Choroid plexus epithelial cell (primary cell): ENCODE data around the gene AGPAT3.

Experiments used
- DNase-seq: peaks from one replicate; pipeline ENCODE4 v3.0.0-alpha.2; 2010; ENCODE audit warnings: low read depth
- H3K4me3 ChIP-seq: 2 replicates; pipeline ENCODE4 v1.5.1; 2011; ENCODE audit warnings: low read depth, mild to moderate bottlenecking, control low read depth, low read length, moderate library complexity
- TF ChIP-seq, protein P1 (sequence below): conservative IDR thresholded peaks from 2 replicates; pipeline ENCODE4 v1.5.1; 2011; ENCODE audit warnings: low read depth, mild to moderate bottlenecking, control low read depth, inconsistent platforms, low read length, moderate library complexity

The AGPAT3 gene

DNA sequence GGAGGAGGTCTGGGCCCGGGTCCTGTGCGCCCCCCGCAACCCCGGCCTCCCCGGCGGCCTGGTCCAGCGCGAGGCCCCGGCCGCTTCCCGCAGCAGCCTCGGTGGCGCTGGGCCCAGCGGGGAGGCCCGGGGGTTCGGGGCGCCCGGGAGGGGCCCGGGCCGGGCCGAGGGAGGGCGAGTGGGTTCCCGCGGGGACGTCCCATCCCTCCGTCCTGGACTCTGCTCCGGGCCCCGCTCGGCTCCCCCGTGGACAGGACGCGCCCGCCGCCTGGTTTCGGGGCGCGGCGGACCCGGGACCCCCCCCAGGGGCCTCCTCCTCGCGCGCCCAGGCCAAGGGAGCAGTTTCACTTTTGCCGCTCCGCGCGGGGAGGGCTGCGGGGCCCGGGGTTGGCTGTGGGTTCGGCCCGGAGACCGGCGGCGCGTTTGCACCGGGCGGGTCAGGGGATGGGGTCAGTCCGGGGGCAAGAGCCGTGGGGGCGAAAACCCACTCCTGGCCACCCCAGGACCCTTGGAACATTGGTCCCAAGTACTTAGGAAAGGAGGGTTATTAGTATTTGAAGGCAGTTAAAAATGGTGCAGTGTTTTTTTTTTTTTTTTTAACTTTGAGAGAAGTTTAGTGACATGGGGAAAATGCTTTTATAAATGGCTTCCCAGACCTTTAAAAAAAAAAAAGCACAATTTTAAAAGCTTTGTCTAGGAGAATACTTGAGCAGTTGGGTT, 677 bp downstream of the AGPAT3 start:
- TF ChIP-seq, protein P1, sequence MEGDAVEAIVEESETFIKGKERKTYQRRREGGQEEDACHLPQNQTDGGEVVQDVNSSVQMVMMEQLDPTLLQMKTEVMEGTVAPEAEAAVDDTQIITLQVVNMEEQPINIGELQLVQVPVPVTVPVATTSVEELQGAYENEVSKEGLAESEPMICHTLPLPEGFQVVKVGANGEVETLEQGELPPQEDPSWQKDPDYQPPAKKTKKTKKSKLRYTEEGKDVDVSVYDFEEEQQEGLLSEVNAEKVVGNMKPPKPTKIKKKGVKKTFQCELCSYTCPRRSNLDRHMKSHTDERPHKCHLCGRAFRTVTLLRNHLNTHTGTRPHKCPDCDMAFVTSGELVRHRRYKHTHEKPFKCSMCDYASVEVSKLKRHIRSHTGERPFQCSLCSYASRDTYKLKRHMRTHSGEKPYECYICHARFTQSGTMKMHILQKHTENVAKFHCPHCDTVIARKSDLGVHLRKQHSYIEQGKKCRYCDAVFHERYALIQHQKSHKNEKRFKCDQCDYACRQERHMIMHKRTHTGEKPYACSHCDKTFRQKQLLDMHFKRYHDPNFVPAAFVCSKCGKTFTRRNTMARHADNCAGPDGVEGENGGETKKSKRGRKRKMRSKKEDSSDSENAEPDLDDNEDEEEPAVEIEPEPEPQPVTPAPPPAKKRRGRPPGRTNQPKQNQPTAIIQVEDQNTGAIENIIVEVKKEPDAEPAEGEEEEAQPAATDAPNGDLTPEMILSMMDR = no peak
- peak; percentile 28 for DNase-seq
- peak overlapping the region; percentile 69 for H3K4me3 ChIP-seq

DNA sequence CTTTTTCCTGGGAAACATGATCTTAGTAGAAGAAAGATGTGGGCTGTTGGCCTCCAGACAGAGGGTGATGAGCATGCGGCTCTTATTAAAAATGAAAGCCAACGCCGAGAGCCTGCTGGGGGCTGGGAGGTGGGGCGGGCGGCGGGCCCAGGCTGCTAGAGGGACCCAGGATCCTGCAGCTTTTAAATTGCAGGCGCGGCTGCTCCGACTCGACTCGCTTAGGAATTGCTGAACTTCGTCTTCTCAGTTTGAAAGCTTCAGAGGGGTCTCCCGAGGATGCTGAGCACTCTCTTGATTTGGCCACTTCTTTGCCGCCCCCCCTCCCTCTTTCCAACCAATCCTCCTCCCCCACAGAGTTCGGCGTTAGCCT, 1.2 kb downstream of the AGPAT3 start:
- TF ChIP-seq, protein P1 = no peak
- DNase-seq = peak; percentile 67
- peak overlapping the region; percentile 69 for H3K4me3 ChIP-seq

DNA sequence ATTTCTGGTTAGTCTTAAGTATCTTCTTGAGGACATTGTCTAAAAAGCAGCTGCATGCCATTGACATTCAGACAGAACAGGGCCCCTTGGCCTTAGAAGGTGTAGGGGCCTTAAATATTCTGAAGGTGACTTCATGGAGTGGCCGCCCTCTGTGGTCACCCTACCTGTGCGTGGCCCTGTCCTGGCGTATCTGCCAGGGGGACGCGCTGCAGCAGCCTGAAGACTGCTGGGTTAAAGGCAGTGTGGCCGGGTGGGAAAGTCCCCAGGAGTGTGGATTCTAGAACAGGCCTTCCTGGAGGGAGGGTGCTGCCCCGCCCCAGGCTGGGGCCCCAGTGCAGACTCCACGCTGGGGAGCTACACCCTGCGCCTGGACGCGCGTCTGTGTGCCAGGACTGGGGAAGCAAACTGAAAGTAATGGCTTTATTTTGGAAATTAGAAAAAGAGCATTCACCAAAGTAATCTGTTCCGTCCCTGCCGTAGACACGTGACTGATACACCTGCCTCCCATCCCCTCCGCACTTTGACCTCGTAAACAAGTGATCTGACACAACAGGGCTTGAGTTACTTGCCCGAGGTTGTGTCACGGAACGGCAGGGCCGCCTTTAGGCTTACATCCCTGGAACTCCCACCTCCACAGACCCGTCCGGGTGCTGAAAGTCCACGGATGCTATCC, 1.8 kb downstream of the AGPAT3 start:
- H3K4me3 ChIP-seq = peak overlapping the region; percentile 69
- peak; percentile 7 for DNase-seq
- TF ChIP-seq, protein P1 = no peak

DNA sequence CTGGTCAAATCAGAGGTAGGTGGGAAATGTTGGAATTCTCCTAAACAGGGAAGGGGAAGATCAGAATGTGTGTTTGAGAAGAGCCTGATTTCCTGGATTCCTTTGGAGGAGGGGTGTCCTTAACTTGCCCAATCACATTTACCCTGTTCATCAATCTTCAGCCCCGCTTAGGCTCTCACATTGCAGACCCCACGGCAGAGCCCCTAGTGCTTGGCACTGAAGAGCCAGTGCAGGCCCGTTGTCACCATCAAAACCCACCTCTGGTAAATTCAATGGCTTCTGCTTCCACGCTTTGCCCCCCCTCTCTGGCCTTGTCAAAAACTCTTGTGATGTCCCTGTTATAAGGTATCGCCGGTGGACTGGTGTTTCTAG, 2.3 kb downstream of the AGPAT3 start:
- no peak overlapping the region for H3K4me3 ChIP-seq
- TF ChIP-seq, protein P1 = no peak
- no peak for DNase-seq

DNA sequence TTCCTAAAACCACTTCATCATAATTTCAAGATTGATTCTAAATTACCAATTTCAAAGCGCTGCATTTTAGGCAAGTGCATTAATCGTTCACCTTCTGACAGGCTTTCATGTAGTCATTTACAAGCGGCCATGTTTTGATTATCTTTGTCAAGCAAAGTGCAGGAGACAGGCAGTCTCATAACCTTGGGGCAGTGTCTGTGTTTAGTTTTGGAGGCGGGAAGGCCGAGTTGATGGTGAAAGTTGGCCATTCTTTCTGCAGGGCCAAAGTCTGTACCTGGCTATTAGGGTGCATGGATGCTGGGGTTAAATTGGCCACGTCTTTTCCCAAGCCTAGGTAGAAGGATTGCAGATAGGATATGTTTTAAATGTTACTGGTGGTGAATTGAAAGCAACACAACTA, 2.9 kb downstream of the AGPAT3 start:
- TF ChIP-seq, protein P1 = no peak
- DNase-seq = no peak

DNA sequence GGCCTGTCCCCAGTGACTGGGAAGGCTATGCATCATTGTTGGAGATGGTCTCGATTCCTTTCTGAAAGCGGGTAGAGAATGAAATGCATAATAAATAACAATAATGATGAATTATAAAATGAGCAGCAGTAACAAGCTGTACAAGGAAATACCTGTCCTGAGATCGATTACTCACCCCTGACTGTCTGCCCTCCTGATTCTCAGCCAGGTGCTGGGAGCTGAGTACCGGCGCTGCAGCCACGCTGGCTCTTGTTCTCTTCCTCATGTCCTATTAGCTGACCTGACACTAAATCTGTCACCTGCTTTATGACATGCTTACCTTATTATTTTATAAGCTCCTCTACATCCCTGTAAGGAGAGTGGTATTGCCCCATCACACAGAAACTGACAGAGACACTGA, 3.4 kb downstream of the AGPAT3 start:
- no peak for DNase-seq
- TF ChIP-seq, protein P1 = no peak
- no peak overlapping the region for H3K4me3 ChIP-seq

More for the DNA sequence above, 2.9 kb downstream of the AGPAT3 start:
- H3K4me3 ChIP-seq = no peak overlapping the region
